ENCODE measurements around the gene TREM1.

The TREM1 gene

GRCh38 chr6:41236276-41236675, 50.2 kb downstream of the TREM1 start:
- Histone ChIP-seq H4K20me1 (ENCODE audit: insufficient read depth, low read length, poor library complexity, severe bottlenecking) (no peaks in the 10 kb centered on the region), H3K9me3 (ENCODE audit: insufficient read depth, low read depth, low read length) (no peaks in the 10 kb centered on the region), H3K4me3 (ENCODE audit: low read length, poor library complexity, severe bottlenecking) (no peak overlapping the region), H3K9me2 (replicated peaks; ENCODE audit: low read depth, low read length) (no peaks in the 10 kb centered on the region), H3K27me3 (ENCODE audit: insufficient read depth, low read length, poor library complexity, severe bottlenecking) (no peaks in the 10 kb centered on the region), H3K79me2 (ENCODE audit: insufficient read depth, low read length) (no peaks in the 10 kb centered on the region), H3K4me1 (ENCODE audit: insufficient read depth, low read length, poor library complexity, severe bottlenecking) (no peaks in the 10 kb centered on the region), H3K36me3 (ENCODE audit: insufficient read depth, low read length) (no peaks in the 10 kb centered on the region), H3K9ac (ENCODE audit: low read depth, low read length, poor library complexity, severe bottlenecking) (no peak overlapping the region), H3K4me2 (ENCODE audit: low read depth, low read length, poor library complexity, severe bottlenecking) (no peak overlapping the region), H2AFZ (ENCODE audit: low read length) (no peak overlapping the region), H3F3A (ENCODE audit: low read depth) (no peaks in the 10 kb centered on the region; the same call in 1 of the 2 replicates)
- TF ChIP-seq, protein P1, sequence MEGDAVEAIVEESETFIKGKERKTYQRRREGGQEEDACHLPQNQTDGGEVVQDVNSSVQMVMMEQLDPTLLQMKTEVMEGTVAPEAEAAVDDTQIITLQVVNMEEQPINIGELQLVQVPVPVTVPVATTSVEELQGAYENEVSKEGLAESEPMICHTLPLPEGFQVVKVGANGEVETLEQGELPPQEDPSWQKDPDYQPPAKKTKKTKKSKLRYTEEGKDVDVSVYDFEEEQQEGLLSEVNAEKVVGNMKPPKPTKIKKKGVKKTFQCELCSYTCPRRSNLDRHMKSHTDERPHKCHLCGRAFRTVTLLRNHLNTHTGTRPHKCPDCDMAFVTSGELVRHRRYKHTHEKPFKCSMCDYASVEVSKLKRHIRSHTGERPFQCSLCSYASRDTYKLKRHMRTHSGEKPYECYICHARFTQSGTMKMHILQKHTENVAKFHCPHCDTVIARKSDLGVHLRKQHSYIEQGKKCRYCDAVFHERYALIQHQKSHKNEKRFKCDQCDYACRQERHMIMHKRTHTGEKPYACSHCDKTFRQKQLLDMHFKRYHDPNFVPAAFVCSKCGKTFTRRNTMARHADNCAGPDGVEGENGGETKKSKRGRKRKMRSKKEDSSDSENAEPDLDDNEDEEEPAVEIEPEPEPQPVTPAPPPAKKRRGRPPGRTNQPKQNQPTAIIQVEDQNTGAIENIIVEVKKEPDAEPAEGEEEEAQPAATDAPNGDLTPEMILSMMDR (conservative IDR thresholded peaks at IDR 0.05; ENCODE audit: low read length) = no peak
- no peak for TF ChIP-seq EZH2phosphoT487 (IDR thresholded peaks at IDR 0.05; ENCODE audit: borderline replicate concordance)

DNA sequence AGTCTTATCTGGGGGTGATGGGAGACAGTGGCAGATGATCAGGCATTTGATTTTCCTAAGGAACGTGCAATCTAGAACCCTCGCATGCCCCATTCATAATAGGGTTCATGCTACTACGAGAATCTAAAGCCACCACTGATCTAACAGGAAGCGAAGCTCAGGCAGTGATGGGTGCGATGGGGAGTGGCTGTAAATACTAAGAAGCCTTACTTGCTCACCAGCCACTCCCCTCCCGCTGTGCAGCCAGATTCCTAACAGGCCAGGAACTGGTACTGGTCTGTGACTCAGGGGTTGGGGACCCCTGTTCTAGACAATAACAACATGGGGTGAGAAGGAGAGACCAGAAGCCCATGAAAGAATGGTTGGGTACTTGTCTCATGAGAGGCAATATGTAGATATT, 53.8 kb downstream of the TREM1 start:
- Histone ChIP-seq H3F3A (ENCODE audit: low read depth) (no peaks in the 10 kb centered on the region; the same call in 1 of the 2 replicates), H2AFZ (ENCODE audit: low read length) (no peak overlapping the region), H3K9me2 (replicated peaks; ENCODE audit: low read depth, low read length) (no peaks in the 10 kb centered on the region), H3K9me3 (ENCODE audit: insufficient read depth, low read depth, low read length) (no peaks in the 10 kb centered on the region), H3K79me2 (ENCODE audit: insufficient read depth, low read length) (no peaks in the 10 kb centered on the region), H3K4me2 (ENCODE audit: low read depth, low read length, poor library complexity, severe bottlenecking) (no peak overlapping the region), H3K4me1 (ENCODE audit: insufficient read depth, low read length, poor library complexity, severe bottlenecking) (no peaks in the 10 kb centered on the region), H3K36me3 (ENCODE audit: insufficient read depth, low read length) (no peaks in the 10 kb centered on the region), H3K9ac (ENCODE audit: low read depth, low read length, poor library complexity, severe bottlenecking) (no peak overlapping the region), H3K27me3 (ENCODE audit: insufficient read depth, low read length, poor library complexity, severe bottlenecking) (no peaks in the 10 kb centered on the region), H3K4me3 (ENCODE audit: low read length, poor library complexity, severe bottlenecking) (no peak overlapping the region), H4K20me1 (ENCODE audit: insufficient read depth, low read length, poor library complexity, severe bottlenecking) (no peaks in the 10 kb centered on the region)
- TF ChIP-seq EZH2phosphoT487 (IDR thresholded peaks at IDR 0.05; ENCODE audit: borderline replicate concordance) = no peak
- TF ChIP-seq, protein P1 (conservative IDR thresholded peaks at IDR 0.05; ENCODE audit: low read length) = no peak

GRCh38 chr6:41231246-41231645, 55.2 kb downstream of the TREM1 start:
- H3K4me2 ChIP-seq (ENCODE audit: low read depth, low read length, poor library complexity, severe bottlenecking) = no peak overlapping the region
- H3K9me2 ChIP-seq (replicated peaks; ENCODE audit: low read depth, low read length) = no peaks in the 10 kb centered on the region
- no peaks in the 10 kb centered on the region; the same call in 1 of the 2 replicates for H3F3A ChIP-seq (ENCODE audit: low read depth)
- no peaks in the 10 kb centered on the region for H3K79me2 ChIP-seq (ENCODE audit: insufficient read depth, low read length)
- H3K4me1 ChIP-seq (ENCODE audit: insufficient read depth, low read length, poor library complexity, severe bottlenecking) = no peaks in the 10 kb centered on the region
- TF ChIP-seq EZH2phosphoT487 (IDR thresholded peaks at IDR 0.05; ENCODE audit: borderline replicate concordance) = no peak
- TF ChIP-seq, protein P1 (conservative IDR thresholded peaks at IDR 0.05; ENCODE audit: low read length) = no peak
- H4K20me1 ChIP-seq (ENCODE audit: insufficient read depth, low read length, poor library complexity, severe bottlenecking) = no peaks in the 10 kb centered on the region
- H3K36me3 ChIP-seq (ENCODE audit: insufficient read depth, low read length) = no peaks in the 10 kb centered on the region
- H3K27me3 ChIP-seq (ENCODE audit: insufficient read depth, low read length, poor library complexity, severe bottlenecking) = no peaks in the 10 kb centered on the region
- H2AFZ ChIP-seq (ENCODE audit: low read length) = no peak overlapping the region
- H3K4me3 ChIP-seq (ENCODE audit: low read length, poor library complexity, severe bottlenecking) = no peak overlapping the region
- H3K9ac ChIP-seq (ENCODE audit: low read depth, low read length, poor library complexity, severe bottlenecking) = no peak overlapping the region
- H3K9me3 ChIP-seq (ENCODE audit: insufficient read depth, low read depth, low read length) = no peaks in the 10 kb centered on the region

Data from Loucy (cell line).